ENCODE data around the gene POLE3.
"Not testable (repeated sequence)": the region's sequence is repeated elsewhere in the genome, so short reads cannot be mapped to it uniquely, and the experiment has no call there.

POLE3 gene

DNA sequence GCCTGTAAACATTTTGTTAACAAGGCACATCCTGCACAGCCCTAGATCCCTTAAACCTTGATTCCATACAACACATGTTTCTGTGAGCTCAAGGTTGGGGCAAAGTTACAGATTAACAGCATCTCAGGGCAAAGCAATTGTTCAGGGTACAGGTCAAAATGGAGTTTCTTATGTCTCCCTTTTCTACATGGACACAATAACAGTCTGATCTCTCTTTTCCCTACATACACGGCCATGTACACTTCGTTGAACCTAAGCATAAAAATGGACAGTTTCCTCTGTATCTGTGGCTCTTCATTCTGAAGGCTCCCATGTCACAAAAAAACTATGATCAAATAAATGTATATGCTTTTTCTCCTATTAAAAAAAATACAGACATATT is 30.7 kb downstream of the POLE3 start:
- H3K4me3 ChIP-seq (ENCODE audit: control insufficient read depth in 1 of 7, extremely low read depth in 1 of 7, insufficient read depth in 4 of 7, low read depth in 2 of 7, low read length in 6 of 7); H3K36me3 ChIP-seq (ENCODE audit: control insufficient read depth in 4 of 4, insufficient read depth in 4 of 4, low read length in 3 of 4); H3K27me3 ChIP-seq (replicated peaks in 2 of 5; ENCODE audit: control insufficient read depth in 4 of 5, insufficient read depth in 5 of 5, low read length in 4 of 5); POLR2A ChIA-PET; H3K27ac ChIP-seq (ENCODE audit: insufficient read depth in 1 of 2, low read depth in 1 of 2, low read length in 2 of 2, poor library complexity in 1 of 2, severe bottlenecking in 2 of 2); DNase-seq; H3K9me3 ChIP-seq (ENCODE audit: control extremely low read depth in 1 of 5, control insufficient read depth in 4 of 5, insufficient read depth in 2 of 5, low read depth in 1 of 5, low read length in 4 of 5); CTCF ChIA-PET: not testable (repeated sequence)
- WGBS (ENCODE audit: insufficient coverage), result no CpG with 5 or more reads among the region's 2 CpGs
- H3K4me1 ChIP-seq (ENCODE audit: control extremely low read depth in 1 of 4, control insufficient read depth in 4 of 4, insufficient read depth in 4 of 4, low read length in 3 of 4), result peaks cover 0 to 21% (median 9%) of the 10 kb centered on the region in 4 experiments

DNA sequence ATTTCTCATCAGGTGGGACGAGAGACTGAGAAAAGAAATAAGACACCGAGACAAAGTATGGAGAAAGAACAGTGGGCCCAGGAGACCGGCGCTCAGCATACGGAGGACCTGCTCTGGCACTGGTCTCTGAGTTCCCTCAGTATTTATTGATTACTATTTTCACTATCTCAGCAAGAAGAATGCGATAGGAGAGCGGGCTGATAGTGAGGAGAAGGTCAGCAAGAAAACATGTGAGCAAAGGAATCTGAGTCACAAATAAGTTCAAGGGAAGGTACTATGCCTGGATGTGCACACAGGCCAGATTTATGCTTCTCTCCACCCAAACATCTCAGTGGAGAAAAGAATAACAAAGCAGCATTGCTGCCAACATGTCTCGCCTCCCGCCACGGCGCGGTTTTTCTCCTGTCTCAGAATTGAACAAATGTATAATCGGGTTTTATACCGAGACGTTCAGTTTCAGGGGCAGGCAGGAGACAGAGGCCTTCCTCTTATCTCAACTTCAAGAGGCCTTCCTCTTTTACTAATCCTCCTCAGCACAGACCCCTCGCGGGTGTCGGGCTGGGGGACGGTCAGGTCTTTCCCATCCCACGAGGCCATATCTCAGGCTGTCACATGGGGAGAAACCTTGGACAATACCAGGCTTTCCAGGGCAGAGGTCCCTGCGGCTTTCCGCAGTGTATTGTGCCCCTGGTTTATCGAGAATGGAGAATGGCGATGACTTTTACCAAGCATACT is 31.2 kb downstream of the POLE3 start:
- POLR2A ChIA-PET; H3K9me3 ChIP-seq (ENCODE audit: control extremely low read depth in 1 of 5, control insufficient read depth in 4 of 5, insufficient read depth in 2 of 5, low read depth in 1 of 5, low read length in 4 of 5); H3K36me3 ChIP-seq (ENCODE audit: control insufficient read depth in 4 of 4, insufficient read depth in 4 of 4, low read length in 3 of 4); H3K27ac ChIP-seq (ENCODE audit: insufficient read depth in 1 of 2, low read depth in 1 of 2, low read length in 2 of 2, poor library complexity in 1 of 2, severe bottlenecking in 2 of 2); H3K4me3 ChIP-seq (ENCODE audit: control insufficient read depth in 1 of 7, extremely low read depth in 1 of 7, insufficient read depth in 4 of 7, low read depth in 2 of 7, low read length in 6 of 7); CTCF ChIA-PET; H3K27me3 ChIP-seq (replicated peaks in 2 of 5; ENCODE audit: control insufficient read depth in 4 of 5, insufficient read depth in 5 of 5, low read length in 4 of 5): not testable (repeated sequence)
- DNase-seq, result peak; percentile 26 to 69 (median 45)
- H3K4me1 ChIP-seq (ENCODE audit: control extremely low read depth in 1 of 4, control insufficient read depth in 4 of 4, insufficient read depth in 4 of 4, low read length in 3 of 4), result peaks cover 0 to 21% (median 9%) of the 10 kb centered on the region in 4 experiments
- 43% methylated on average over 15 of the region's 24 CpGs for WGBS (ENCODE audit: insufficient coverage)

GRCh38 chr9:113376634-113377567 is 33.6 kb downstream of the POLE3 start, which contains the start of gene HDHD3:
TSS of gene HDHD3 (minus strand) at chr9:113376986. CDS start at chr9:113374354, 2,632 bp downstream.
- no peaks in the 10 kb centered on the region for H3K9me3 ChIP-seq (ENCODE audit: control extremely low read depth in 1 of 5, control insufficient read depth in 4 of 5, insufficient read depth in 2 of 5, low read depth in 1 of 5, low read length in 4 of 5)
- DNase-seq, result peak; percentile 73 to 90 (median 83)
- H3K27me3 ChIP-seq (replicated peaks in 2 of 5; ENCODE audit: control insufficient read depth in 4 of 5, insufficient read depth in 5 of 5, low read length in 4 of 5), result no peaks in the 10 kb centered on the region
- peaks cover 0 to 26% (median 17%) of the 10 kb centered on the region in 4 experiments for H3K36me3 ChIP-seq (ENCODE audit: control insufficient read depth in 4 of 4, insufficient read depth in 4 of 4, low read length in 3 of 4)
- H3K4me1 ChIP-seq (ENCODE audit: control extremely low read depth in 1 of 4, control insufficient read depth in 4 of 4, insufficient read depth in 4 of 4, low read length in 3 of 4), result peaks cover 0 to 21% (median 10%) of the 10 kb centered on the region in 4 experiments
- peak within 1 kb of the TSS; percentile 61 to 92 (median 84) for H3K4me3 ChIP-seq (ENCODE audit: control insufficient read depth in 1 of 7, extremely low read depth in 1 of 7, insufficient read depth in 4 of 7, low read depth in 2 of 7, low read length in 6 of 7)
- ChIA-PET CTCF (interaction anchor here (0.7 to 2.4 kb wide), 4 partner anchors 9 to 37 kb away, joined by 3 to 7 read pairs (median 4); partner anchors contain the start of gene WDR31), POLR2A (interaction anchor here (0.6 to 1.0 kb wide), 2 partner anchors 9 to 26 kb away, joined by 3 read pairs; no protein-coding TSS in a partner anchor)
- 7% methylated on average over 41 of the region's 74 CpGs for WGBS (ENCODE audit: insufficient coverage)
- H3K27ac ChIP-seq (ENCODE audit: insufficient read depth in 1 of 2, low read depth in 1 of 2, low read length in 2 of 2, poor library complexity in 1 of 2, severe bottlenecking in 2 of 2), result peak within 1 kb of the TSS in 1 of 2 experiments; percentile 64

- ChIA-PET CTCF (interaction anchor here (1.5 to 3.7 kb wide), 3 partner anchors 13 to 35 kb away, joined by 3 to 15 read pairs (median 7); partner anchors contain the start of genes BSPRY and WDR31), POLR2A (interaction anchor here (0.6 kb wide), 1 partner anchor 28 kb away, joined by 3 read pairs; no protein-coding TSS in a partner anchor)
- Histone ChIP-seq H3K27me3 (replicated peaks in 2 of 5; ENCODE audit: control insufficient read depth in 4 of 5, insufficient read depth in 5 of 5, low read length in 4 of 5) (no peaks in the 10 kb centered on the region), H3K36me3 (ENCODE audit: control insufficient read depth in 4 of 4, insufficient read depth in 4 of 4, low read length in 3 of 4) (peaks cover 3 to 33% (median 23%) of the 10 kb centered on the region in 4 experiments), H3K27ac (ENCODE audit: insufficient read depth in 1 of 2, low read depth in 1 of 2, low read length in 2 of 2, poor library complexity in 1 of 2, severe bottlenecking in 2 of 2) (no peak overlapping the region), H3K4me3 (ENCODE audit: control insufficient read depth in 1 of 7, extremely low read depth in 1 of 7, insufficient read depth in 4 of 7, low read depth in 2 of 7, low read length in 6 of 7) (peak overlapping the region in 3 of 7 experiments; percentile 49 to 92 (median 79)), H3K4me1 (ENCODE audit: control extremely low read depth in 1 of 4, control insufficient read depth in 4 of 4, insufficient read depth in 4 of 4, low read length in 3 of 4) (peaks cover 0 to 21% (median 10%) of the 10 kb centered on the region in 4 experiments), H3K9me3 (ENCODE audit: control extremely low read depth in 1 of 5, control insufficient read depth in 4 of 5, insufficient read depth in 2 of 5, low read depth in 1 of 5, low read length in 4 of 5) (no peaks in the 10 kb centered on the region)
- DNase-seq, result no peak
- 68% methylated on average over 4 of the region's 6 CpGs for WGBS (ENCODE audit: insufficient coverage)
These were observed 35.1 kb downstream of the POLE3 start for GRCh38 chr9:113375057-113376023.

- no peak overlapping the region for H3K4me3 ChIP-seq (ENCODE audit: control insufficient read depth in 1 of 7, extremely low read depth in 1 of 7, insufficient read depth in 4 of 7, low read depth in 2 of 7, low read length in 6 of 7)
- H3K36me3 ChIP-seq (ENCODE audit: control insufficient read depth in 4 of 4, insufficient read depth in 4 of 4, low read length in 3 of 4), result peaks cover 3 to 44% (median 32%) of the 10 kb centered on the region in 4 experiments
- POLR2A ChIA-PET, result no interaction called here
- CTCF ChIA-PET, result interaction anchor here (0.9 to 3.7 kb wide), 4 partner anchors 15 to 32 kb away, joined by 3 to 15 read pairs (median 4); partner anchors contain the start of genes ALAD and BSPRY
- no peak overlapping the region for H3K27ac ChIP-seq (ENCODE audit: insufficient read depth in 1 of 2, low read depth in 1 of 2, low read length in 2 of 2, poor library complexity in 1 of 2, severe bottlenecking in 2 of 2)
- WGBS (ENCODE audit: insufficient coverage), result 94% methylated on average over 24 of the region's 24 CpGs
- DNase-seq, result no peak
- H3K9me3 ChIP-seq (ENCODE audit: control extremely low read depth in 1 of 5, control insufficient read depth in 4 of 5, insufficient read depth in 2 of 5, low read depth in 1 of 5, low read length in 4 of 5), result no peaks in the 10 kb centered on the region
- peaks cover 0 to 16% (median 9%) of the 10 kb centered on the region in 4 experiments for H3K4me1 ChIP-seq (ENCODE audit: control extremely low read depth in 1 of 4, control insufficient read depth in 4 of 4, insufficient read depth in 4 of 4, low read length in 3 of 4)
- H3K27me3 ChIP-seq (replicated peaks in 2 of 5; ENCODE audit: control insufficient read depth in 4 of 5, insufficient read depth in 5 of 5, low read length in 4 of 5), result no peaks in the 10 kb centered on the region
These were observed 36.6 kb downstream of the POLE3 start for GRCh38 chr9:113373676-113374392.

DNA sequence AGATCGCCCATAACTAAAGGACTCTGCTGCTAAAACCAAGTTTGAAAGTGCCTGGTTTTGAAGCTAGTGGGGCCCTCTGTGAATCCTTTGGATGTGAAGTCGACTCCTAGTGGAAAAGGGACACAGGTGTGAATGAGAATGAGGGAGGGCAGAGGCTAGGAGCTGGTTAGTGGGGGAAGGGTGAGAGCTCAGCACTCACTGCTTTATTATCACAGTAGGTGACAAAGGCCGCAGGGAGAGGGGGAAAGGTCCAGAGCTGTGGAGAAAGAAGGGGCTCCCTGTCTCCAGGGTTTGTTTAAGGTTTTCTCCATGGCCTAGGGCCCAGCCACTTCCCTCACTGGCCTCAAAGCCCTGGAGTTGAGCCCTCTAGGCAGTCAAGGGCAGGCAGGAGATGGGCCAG is 37.2 kb downstream of the POLE3 start:
- H3K27ac ChIP-seq (ENCODE audit: insufficient read depth in 1 of 2, low read depth in 1 of 2, low read length in 2 of 2, poor library complexity in 1 of 2, severe bottlenecking in 2 of 2), result no peak overlapping the region
- H3K4me3 ChIP-seq (ENCODE audit: control insufficient read depth in 1 of 7, extremely low read depth in 1 of 7, insufficient read depth in 4 of 7, low read depth in 2 of 7, low read length in 6 of 7), result no peak overlapping the region
- ChIA-PET CTCF (interaction anchor here (0.9 to 3.7 kb wide), 5 partner anchors 15 to 33 kb away, joined by 3 to 15 read pairs (median 4); partner anchors contain the start of genes ALAD and BSPRY), POLR2A (no interaction called here)
- H3K9me3 ChIP-seq (ENCODE audit: control extremely low read depth in 1 of 5, control insufficient read depth in 4 of 5, insufficient read depth in 2 of 5, low read depth in 1 of 5, low read length in 4 of 5), result no peaks in the 10 kb centered on the region
- 100% methylated on average over 2 of the region's 3 CpGs for WGBS (ENCODE audit: insufficient coverage)
- no peaks in the 10 kb centered on the region for H3K27me3 ChIP-seq (replicated peaks in 2 of 5; ENCODE audit: control insufficient read depth in 4 of 5, insufficient read depth in 5 of 5, low read length in 4 of 5)
- DNase-seq, result no peak
- H3K4me1 ChIP-seq (ENCODE audit: control extremely low read depth in 1 of 4, control insufficient read depth in 4 of 4, insufficient read depth in 4 of 4, low read length in 3 of 4), result peaks cover 0 to 13% (median 7%) of the 10 kb centered on the region in 4 experiments
- peaks cover 3 to 49% (median 34%) of the 10 kb centered on the region in 4 experiments for H3K36me3 ChIP-seq (ENCODE audit: control insufficient read depth in 4 of 4, insufficient read depth in 4 of 4, low read length in 3 of 4)

Measured in common myeloid progenitor, CD34-positive (primary cell).